DOHH2 (cell line): Measurements from ENCODE around the gene KCNQ1.

Source experiments
- EZH2phosphoT487 ChIP-seq: fragments of 200-600 bp; sonication (generic); IDR thresholded peaks from 2 replicates; pipeline ENCODE4 v1.6.1; 2017; ENCODE audit warnings: borderline replicate concordance, mild to moderate bottlenecking, antibody characterized with exemption, low read length, moderate library complexity, mixed read lengths
- TF ChIP-seq, protein P1 (sequence below): fragments of 200-600 bp; sonication (generic); IDR thresholded peaks from one replicate; pipeline ENCODE4 v1.5.1; 2014; ENCODE audit warnings: antibody characterized with exemption, mild to moderate bottlenecking, low read depth, low read length; ENCODE audit not compliant: poor library complexity, severe bottlenecking

DNA sequence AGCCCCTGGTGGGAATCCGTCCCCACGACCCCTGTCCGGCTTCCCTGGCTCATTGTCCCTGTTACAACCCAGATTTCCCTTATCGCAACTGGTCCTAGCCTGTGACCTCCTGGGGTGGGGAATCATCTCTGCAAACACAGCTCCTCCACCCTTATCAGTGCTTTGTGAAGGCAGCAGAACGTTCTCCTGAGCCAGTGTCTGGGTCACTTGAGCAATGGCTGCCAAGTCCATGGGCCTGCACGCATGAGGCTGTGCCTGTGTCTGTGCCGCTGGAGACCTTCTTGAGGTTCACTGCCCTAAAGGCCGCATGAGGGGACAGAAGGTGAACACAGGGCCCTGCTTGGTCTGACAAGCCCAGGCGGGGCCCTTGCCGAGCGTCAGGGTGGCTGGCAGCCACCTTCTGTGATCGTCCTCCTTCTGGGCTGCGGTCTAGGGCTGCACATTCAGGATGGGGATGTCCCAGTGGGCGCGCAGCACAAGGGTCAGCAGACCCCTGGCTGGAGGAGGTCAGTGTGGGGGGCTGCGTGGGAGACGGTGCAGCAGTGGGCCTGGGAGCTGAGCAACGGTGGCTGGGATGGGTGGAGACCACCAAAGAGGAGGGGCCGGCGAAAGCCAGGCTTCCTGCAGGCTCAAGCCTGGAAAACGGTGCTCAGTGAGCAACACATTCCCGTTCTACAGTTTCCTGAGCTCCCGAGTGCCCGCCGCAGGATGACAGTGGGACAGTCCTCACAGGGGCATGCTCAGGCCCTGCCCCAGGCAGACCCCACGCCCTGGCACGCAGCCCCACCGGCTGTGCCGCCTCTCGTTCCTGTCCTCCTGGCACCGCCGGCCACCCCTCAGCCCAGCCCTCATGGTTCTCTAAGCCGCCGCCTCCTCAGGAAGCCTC is 366.6 kb downstream of the KCNQ1 start:
- TF ChIP-seq, protein P1, sequence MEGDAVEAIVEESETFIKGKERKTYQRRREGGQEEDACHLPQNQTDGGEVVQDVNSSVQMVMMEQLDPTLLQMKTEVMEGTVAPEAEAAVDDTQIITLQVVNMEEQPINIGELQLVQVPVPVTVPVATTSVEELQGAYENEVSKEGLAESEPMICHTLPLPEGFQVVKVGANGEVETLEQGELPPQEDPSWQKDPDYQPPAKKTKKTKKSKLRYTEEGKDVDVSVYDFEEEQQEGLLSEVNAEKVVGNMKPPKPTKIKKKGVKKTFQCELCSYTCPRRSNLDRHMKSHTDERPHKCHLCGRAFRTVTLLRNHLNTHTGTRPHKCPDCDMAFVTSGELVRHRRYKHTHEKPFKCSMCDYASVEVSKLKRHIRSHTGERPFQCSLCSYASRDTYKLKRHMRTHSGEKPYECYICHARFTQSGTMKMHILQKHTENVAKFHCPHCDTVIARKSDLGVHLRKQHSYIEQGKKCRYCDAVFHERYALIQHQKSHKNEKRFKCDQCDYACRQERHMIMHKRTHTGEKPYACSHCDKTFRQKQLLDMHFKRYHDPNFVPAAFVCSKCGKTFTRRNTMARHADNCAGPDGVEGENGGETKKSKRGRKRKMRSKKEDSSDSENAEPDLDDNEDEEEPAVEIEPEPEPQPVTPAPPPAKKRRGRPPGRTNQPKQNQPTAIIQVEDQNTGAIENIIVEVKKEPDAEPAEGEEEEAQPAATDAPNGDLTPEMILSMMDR, result no peak
- TF ChIP-seq EZH2phosphoT487, result no peak
